ENCODE measurements around the gene VENTX. TPM values are rescaled to one million over a fixed set of nuclear protein-coding genes. Genes with fewer than 3 reads are reported as not detected.
A peak's percentile ranks its signal among the peaks of the same experiment; 100 is the strongest.

Gene VENTX
- total RNA-seq, 3 donors from 2014 or later = not detected

GRCh38 chr10:133207627-133208026 lies 30.0 kb upstream of the VENTX start:
- H3K4me3 Mint-ChIP-seq = no peak overlapping the region
- no peaks in the 10 kb centered on the region for H3K9me3 Mint-ChIP-seq

GRCh38 chr10:133208466-133208865 lies 29.2 kb upstream of the VENTX start:
- no peaks in the 10 kb centered on the region for H3K9me3 Mint-ChIP-seq
- no peaks in the 10 kb centered on the region for H3K36me3 Mint-ChIP-seq (ENCODE audit: insufficient read depth)
- ATAC-seq (no peak), DNase-seq (no peak)
- H3K4me1 Mint-ChIP-seq (ENCODE audit: low read depth) = peaks cover 2% of the 10 kb centered on the region
- peaks cover 5% of the 10 kb centered on the region for H3K27me3 Mint-ChIP-seq (ENCODE audit: low read depth)
- no peak overlapping the region for H3K4me3 Mint-ChIP-seq

More at GRCh38 chr10:133207627-133208026, 30.0 kb upstream of the VENTX start:
- Mint-ChIP-seq H3K27me3 (ENCODE audit: low read depth) (peaks cover 5% of the 10 kb centered on the region), H3K36me3 (ENCODE audit: insufficient read depth) (no peaks in the 10 kb centered on the region), H3K4me1 (ENCODE audit: low read depth) (peaks cover 2% of the 10 kb centered on the region)
- ATAC-seq (no peak), DNase-seq (no peak)

GRCh38 chr10:133209117-133209516 lies 28.5 kb upstream of the VENTX start:
- H3K9me3 Mint-ChIP-seq = no peaks in the 10 kb centered on the region
- no peak for ATAC-seq
- no peaks in the 10 kb centered on the region for H3K36me3 Mint-ChIP-seq (ENCODE audit: insufficient read depth)
- H3K4me1 Mint-ChIP-seq (ENCODE audit: low read depth) = peaks cover 2% of the 10 kb centered on the region
- peaks cover 5% of the 10 kb centered on the region for H3K27me3 Mint-ChIP-seq (ENCODE audit: low read depth)
- DNase-seq = no peak
- no peak overlapping the region for H3K4me3 Mint-ChIP-seq

DNA sequence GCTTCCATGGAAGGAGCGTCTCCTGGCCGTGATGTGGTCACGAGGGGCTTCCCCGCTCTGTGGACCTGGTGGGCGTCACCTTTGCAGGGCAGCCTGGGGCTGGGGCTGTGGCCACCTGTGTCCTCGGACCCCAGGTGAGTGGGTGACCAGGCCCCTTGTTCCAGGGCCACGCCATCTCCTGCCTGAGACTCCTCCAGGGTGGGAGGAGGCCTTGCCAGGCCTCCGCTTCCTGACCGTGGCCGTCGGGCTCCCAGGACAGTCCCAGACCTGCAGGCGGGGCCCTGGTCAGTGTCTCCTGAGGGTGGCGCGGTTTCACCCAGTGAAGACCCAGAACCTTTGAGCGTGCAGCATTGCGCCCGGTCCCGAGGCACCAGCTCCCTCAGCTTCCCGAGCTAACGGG lies 28.0 kb upstream of the VENTX start:
- ATAC-seq (no peak), DNase-seq (no peak)
- H3K27me3 Mint-ChIP-seq (ENCODE audit: low read depth) = peaks cover 2% of the 10 kb centered on the region
- peaks cover 2% of the 10 kb centered on the region for H3K4me1 Mint-ChIP-seq (ENCODE audit: low read depth)
- H3K9me3 Mint-ChIP-seq = no peaks in the 10 kb centered on the region
- H3K36me3 Mint-ChIP-seq (ENCODE audit: insufficient read depth) = no peaks in the 10 kb centered on the region
- H3K4me3 Mint-ChIP-seq = no peak overlapping the region

- ATAC-seq (peak in 1 of 2 donors; percentile 15), DNase-seq (no peak)
- Mint-ChIP-seq H3K27me3 (ENCODE audit: low read depth) (peaks cover 2% of the 10 kb centered on the region), H3K36me3 (ENCODE audit: insufficient read depth) (no peaks in the 10 kb centered on the region), H3K4me1 (ENCODE audit: low read depth) (peaks cover 2% of the 10 kb centered on the region), H3K9me3 (no peaks in the 10 kb centered on the region), H3K4me3 (no peak overlapping the region)
These were observed 27.1 kb upstream of the VENTX start for GRCh38 chr10:133210398-133211140.

DNA sequence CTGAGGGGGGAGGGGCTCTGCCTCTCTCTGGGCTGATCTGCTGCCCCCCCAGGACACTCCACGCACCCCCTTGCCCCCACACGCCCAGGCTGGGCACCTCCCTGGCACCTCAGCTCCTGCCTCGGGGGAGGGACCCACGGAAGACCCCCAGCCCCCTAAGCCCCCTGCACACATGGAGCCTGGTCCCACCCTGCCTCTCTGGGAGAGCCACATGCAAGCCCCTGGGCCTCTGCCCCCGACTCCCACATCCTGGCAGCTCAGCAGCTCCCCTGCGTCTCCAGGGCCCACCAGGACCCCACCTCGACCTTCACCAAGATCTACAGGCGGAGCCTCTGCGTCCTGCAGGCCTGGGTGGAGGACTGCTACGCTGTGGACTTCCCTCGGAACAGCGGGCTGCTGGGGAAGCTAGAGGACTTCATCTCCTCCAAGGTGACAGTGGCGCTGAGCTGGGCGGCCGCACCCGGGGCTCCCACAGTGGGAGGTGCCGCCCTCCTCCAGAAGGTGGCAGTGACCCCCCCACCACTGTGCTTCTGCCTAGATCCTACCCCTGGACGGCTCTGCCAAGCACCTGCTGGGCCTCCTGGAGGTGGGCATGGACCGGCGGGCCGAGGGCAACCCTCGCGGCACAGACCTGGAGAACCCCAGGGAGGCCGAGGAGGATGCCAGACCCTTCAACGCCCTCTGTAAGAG lies 26.4 kb upstream of the VENTX start:
- peaks cover 5% of the 10 kb centered on the region for H3K27me3 Mint-ChIP-seq (ENCODE audit: low read depth)
- DNase-seq = no peak
- peaks cover 2% of the 10 kb centered on the region for H3K4me1 Mint-ChIP-seq (ENCODE audit: low read depth)
- H3K36me3 Mint-ChIP-seq (ENCODE audit: insufficient read depth) = no peaks in the 10 kb centered on the region
- no peaks in the 10 kb centered on the region for H3K9me3 Mint-ChIP-seq
- H3K4me3 Mint-ChIP-seq = no peak overlapping the region
- no peak for ATAC-seq

DNA sequence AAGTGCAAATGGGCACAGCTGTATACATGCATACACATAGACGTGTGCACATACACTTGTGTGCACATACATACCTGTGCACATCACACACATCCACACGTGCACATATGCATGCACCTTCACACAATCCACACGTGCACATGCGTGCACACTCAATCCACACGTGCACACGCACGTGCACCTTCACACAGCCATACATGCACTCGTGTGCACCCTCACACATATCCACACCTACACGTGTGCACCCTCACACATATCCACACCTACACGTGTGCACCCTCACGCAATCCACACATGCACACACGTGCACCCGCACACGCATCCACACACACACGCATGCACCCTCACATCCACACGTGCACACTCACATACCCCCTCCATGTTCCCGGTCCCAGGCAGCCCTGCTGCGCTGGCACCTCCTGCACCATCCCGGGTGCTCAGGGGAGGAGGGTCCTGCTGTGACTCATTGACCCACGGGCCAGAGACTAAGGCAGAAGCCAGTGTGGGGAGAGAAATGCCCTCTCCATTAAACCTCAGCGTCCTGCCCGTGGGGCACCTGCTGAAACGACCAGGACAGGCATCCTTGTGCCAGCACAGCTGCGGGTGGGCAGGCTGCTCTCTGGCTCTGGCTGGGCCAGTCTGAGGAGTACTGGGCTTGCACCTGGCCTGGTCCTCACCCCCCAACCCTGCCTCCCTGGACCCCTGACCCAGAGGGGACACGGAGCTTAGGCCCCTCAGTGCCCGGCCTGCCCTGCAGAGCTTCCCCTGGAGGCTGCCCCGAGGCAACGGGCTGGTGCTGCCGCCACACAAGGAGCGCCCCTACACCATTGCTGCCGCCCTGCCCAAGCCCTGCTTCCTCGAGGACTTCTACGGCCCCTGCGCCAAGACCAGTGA lies 25.4 kb upstream of the VENTX start:
- Mint-ChIP-seq H3K27me3 (ENCODE audit: low read depth) (peaks cover 5% of the 10 kb centered on the region), H3K4me1 (ENCODE audit: low read depth) (peaks cover 2% of the 10 kb centered on the region), H3K9me3 (no peaks in the 10 kb centered on the region), H3K36me3 (ENCODE audit: insufficient read depth) (no peaks in the 10 kb centered on the region), H3K4me3 (no peak overlapping the region)
- DNase-seq (no peak), ATAC-seq (no peak)

DNA sequence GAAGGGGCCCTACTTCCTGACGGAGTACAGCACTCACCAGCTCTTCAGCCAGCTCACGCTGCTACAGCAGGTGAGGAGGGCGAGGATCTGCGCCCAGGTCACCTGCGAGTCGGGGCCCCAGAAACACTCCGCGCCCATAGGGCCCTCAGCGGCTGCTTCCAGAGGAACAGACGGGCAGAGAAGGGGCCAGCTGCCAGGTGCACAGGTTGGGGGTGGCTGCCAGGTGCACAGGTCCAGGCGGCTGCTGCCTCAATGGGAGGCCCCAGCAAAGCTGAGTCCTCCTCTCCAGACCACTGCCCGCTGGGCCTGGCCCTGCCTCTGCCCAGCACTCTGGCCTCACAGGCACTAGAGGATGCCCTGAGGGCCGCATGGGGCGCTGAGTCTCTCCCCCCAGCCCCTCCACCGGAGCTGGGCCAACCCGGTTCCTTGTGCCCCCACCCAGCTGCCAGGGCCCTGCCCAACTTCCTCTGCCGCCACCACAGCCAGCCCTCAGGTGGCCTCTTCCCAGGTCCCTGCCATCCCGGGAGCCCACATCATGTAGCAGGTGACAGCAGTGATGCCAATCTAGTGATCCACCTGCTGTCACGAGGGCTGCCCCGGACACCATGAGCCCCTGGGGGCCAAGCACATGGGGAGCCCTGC lies 24.7 kb upstream of the VENTX start:
- no peak for DNase-seq
- Mint-ChIP-seq H3K36me3 (ENCODE audit: insufficient read depth) (no peaks in the 10 kb centered on the region), H3K9me3 (no peaks in the 10 kb centered on the region), H3K4me3 (no peak overlapping the region), H3K4me1 (ENCODE audit: low read depth) (peaks cover 2% of the 10 kb centered on the region), H3K27me3 (ENCODE audit: low read depth) (peaks cover 8% of the 10 kb centered on the region)
- no peak for ATAC-seq

DNA sequence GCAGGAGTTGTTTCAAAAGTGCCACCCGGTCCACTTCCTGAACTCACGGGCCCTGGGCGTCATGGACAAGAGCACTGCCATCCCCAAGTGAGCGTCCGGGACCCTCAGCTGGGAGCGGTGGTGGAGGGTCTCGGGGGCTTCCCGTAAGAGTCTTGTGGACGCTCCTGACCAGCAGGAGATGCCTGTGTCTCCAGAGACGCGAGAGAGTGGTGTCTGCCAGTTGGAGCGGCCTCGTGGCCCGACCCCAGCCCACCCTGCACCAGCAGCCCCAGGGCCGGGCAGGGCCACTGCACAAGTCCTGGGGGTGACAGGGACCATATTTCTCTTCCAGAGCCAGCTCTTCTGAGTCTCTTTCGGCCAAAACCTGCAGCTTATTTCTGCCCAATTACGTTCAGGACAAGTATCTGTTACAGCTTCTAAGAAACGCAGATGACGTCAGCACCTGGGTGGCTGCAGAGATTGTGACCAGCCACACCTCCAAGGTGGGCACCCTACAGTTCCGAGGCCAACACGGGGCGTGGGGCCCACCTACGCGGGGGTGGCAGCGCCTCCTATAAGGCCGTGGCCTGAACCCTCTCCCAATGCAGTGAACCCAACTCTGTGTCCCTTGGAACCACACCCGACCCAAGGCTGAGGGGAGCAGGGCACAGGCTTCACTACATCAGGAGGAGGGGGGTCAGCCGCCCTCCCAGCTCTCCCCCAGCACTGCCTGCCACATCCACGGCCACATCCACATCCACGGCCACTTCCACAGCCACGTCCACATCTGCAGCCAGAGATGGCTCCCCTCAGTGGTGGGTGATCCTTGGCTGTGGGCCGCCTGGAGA lies 23.8 kb upstream of the VENTX start:
- no peaks in the 10 kb centered on the region for H3K36me3 Mint-ChIP-seq (ENCODE audit: insufficient read depth)
- peaks cover 13% of the 10 kb centered on the region for H3K27me3 Mint-ChIP-seq (ENCODE audit: low read depth)
- no peak overlapping the region for H3K4me3 Mint-ChIP-seq
- H3K9me3 Mint-ChIP-seq = no peaks in the 10 kb centered on the region
- no peak for DNase-seq
- ATAC-seq = no peak
- peaks cover 2% of the 10 kb centered on the region for H3K4me1 Mint-ChIP-seq (ENCODE audit: low read depth)

DNA sequence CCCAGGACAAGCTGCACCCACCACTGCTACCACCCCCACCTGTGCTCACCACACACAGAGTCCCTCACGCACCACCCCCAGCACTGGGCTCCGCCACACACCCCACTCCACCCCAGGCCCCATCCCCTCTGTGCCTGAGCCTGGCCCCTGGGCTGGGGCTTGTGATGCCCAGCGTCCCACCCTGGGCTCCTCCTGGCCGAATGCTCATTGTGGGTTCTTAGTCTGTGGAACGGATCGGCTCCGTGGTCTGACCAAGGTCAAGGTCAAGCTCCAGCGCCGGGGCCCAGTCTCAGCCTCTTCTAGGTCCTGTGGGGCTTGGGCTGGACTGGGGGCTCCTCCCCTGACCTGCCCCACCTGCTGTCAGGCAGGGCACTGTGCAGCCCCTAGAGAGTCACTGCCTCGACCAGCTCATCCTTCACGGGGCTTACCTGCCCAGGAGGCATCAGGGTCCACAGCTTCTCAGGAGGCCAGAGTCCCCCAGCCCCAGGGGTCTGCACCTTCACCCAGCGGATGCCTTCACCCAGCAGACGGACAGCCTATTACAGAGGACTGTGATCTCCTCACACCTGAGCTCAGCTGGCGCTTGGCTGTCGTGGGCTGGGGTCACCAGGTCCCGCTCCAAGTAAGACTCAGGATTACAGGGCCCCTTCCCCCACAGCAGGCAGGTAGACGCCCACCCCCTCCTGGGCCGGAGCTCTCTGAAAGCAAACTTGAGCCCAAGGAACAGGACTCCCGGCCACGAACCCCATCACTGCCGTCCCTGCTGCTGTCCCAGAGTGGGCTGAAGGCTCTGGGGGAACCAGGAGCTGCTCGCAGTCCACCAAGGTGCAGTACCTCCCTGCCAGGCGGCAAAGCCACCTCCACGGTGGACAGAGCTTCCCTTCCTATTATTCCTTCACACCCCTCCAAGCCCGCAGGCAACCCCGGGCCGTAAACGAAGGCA lies 22.9 kb upstream of the VENTX start:
- Mint-ChIP-seq H3K9me3 (no peaks in the 10 kb centered on the region), H3K36me3 (ENCODE audit: insufficient read depth) (no peaks in the 10 kb centered on the region), H3K4me3 (no peak overlapping the region), H3K4me1 (ENCODE audit: low read depth) (peaks cover 2% of the 10 kb centered on the region), H3K27me3 (ENCODE audit: low read depth) (peaks cover 13% of the 10 kb centered on the region)
- ATAC-seq (no peak), DNase-seq (no peak)

GRCh38 chr10:133215586-133215985 lies 22.1 kb upstream of the VENTX start:
- ATAC-seq = no peak
- peaks cover under 1% of the 10 kb centered on the region for H3K4me1 Mint-ChIP-seq (ENCODE audit: low read depth)
- no peaks in the 10 kb centered on the region for H3K36me3 Mint-ChIP-seq (ENCODE audit: insufficient read depth)
- no peak overlapping the region for H3K4me3 Mint-ChIP-seq
- no peak for DNase-seq
- no peaks in the 10 kb centered on the region for H3K9me3 Mint-ChIP-seq
- peaks cover 13% of the 10 kb centered on the region for H3K27me3 Mint-ChIP-seq (ENCODE audit: low read depth)

- H3K36me3 Mint-ChIP-seq (ENCODE audit: insufficient read depth) = no peaks in the 10 kb centered on the region
- no peaks in the 10 kb centered on the region for H3K4me1 Mint-ChIP-seq (ENCODE audit: low read depth)
- peaks cover 20% of the 10 kb centered on the region for H3K27me3 Mint-ChIP-seq (ENCODE audit: low read depth)
- H3K4me3 Mint-ChIP-seq = no peak overlapping the region
- ATAC-seq (no peak), DNase-seq (no peak)
- no peaks in the 10 kb centered on the region for H3K9me3 Mint-ChIP-seq
These were observed 20.9 kb upstream of the VENTX start for GRCh38 chr10:133216776-133217175.

Data from activated T-cell treated with anti-CD3 and anti-CD28 coated beads, Interleukin-2, amount 50 U/mL, for 4 hours (primary cell).